Ishikawa (cell line): ENCODE measurements around the gene DCHS1.

ENCODE experiments used
- CEBPB ChIP-seq: IDR thresholded peaks from 2 replicates; pipeline ENCODE4 v1.6.1; 2012
- TAF1 ChIP-seq: IDR thresholded peaks from 2 replicates; pipeline ENCODE4 v1.6.1; 2012; ENCODE audit warnings: low read depth, mild to moderate bottlenecking
- TF ChIP-seq, protein P1 (sequence below): IDR thresholded peaks from 2 replicates; pipeline ENCODE4 v1.6.1; 2012

DNA sequence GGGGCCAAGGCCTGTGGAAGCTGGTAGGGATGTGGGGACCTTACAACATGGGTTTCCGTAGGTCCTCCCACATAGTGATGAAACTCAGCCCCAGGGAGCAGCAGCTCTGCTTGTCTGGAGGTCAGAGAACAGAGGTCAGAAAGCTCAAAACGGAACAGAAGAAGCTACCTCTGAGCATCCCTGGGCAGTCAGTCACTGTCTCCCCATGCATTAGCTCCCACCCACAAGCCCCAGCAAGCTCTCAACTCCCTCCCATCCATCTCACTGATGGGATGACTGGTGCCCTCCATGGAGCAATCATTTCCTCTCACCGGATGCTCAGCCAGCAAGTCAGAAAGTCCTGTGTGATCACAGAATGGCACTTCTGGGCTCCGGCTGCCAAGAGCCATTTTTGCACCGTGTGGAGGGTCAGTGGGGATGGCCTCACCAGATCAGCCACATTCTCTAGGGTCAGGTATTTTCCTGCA, 38.3 kb downstream of the DCHS1 start:
- TF ChIP-seq TAF1 (no peak), CEBPB (no peak)
- TF ChIP-seq, protein P1, sequence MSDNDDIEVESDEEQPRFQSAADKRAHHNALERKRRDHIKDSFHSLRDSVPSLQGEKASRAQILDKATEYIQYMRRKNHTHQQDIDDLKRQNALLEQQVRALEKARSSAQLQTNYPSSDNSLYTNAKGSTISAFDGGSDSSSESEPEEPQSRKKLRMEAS: no peak
